Measurements from ENCODE around the gene NLGN3.

NLGN3 gene

DNA sequence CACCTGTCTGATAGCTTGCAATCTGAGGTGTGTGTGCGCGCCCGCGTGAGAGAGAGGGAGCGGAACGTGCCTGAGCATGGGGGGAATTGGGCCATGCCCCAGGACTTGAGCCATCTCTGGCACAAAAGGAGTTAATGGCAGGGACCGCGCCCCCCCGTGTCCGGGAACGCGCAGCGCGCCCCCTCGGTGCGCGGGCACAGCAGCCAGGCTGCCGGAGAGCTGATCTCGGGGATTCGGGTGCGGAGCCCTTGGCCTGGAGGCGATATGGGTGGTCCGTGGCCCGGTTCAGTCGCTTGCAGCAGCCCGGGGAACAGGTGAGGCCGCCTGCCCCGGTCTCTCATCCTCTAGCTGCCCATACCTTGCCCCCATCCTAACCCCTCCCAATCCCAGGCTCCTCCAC is at the start of gene NLGN3:
TSS of gene NLGN3 (plus strand) at position 191 of the 400 bp plus-strand sequence. CDS start 2,909 bp downstream, outside the sequence.
- DNase-seq (ENCODE audit: low read depth) = no peak

GRCh38 chrX:71095033-71095432 is 49.6 kb upstream of the NLGN3 start:
- no peak for DNase-seq (ENCODE audit: low read depth)

- DNase-seq (ENCODE audit: low read depth) = peak; percentile 78
These were observed 49.1 kb upstream of the NLGN3 start, which contains the start of gene FOXO4 for GRCh38 chrX:71095555-71095980. Gene FOXO4 (plus strand): TSS chrX:71095851. CDS start chrX:71096529, 678 bp downstream.

DNA sequence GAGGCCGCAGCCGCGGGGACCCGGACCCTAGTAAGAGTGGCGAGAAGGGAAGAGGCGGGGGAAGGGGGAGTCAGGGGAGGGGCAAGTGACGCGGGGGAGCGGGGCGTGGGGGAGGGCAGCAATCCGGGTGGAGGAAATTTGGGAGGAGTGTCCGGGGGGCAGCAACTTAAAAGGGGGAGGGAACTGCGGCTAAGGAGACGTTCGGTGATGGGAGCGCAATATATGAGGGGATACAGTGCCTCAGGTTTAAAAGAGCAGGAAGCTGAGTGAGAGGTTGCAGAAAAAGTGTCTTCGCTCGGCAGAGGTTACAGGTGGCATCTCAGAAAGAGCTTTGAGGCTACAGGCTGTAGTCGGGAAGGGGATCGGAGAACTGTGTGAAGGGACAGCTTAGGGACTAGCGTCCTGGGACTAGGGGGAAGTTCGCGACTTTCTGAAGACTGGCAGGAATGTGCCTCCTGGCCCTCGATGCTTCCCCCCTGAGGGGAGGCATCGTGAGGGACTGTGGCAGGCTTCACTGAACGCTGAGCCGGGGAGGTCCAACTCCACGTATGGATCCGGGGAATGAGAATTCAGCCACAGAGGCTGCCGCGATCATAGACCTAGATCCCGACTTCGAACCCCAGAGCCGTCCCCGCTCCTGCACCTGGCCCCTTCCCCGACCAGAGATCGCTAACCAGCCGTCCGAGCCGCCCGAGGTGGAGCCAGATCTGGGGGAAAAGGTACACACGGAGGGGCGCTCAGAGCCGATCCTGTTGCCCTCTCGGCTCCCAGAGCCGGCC is 48.5 kb upstream of the NLGN3 start:
- DNase-seq (ENCODE audit: low read depth) = no peak

GRCh38 chrX:71096760-71097032 is 47.9 kb upstream of the NLGN3 start:
- DNase-seq (ENCODE audit: low read depth) = no peak

DNA sequence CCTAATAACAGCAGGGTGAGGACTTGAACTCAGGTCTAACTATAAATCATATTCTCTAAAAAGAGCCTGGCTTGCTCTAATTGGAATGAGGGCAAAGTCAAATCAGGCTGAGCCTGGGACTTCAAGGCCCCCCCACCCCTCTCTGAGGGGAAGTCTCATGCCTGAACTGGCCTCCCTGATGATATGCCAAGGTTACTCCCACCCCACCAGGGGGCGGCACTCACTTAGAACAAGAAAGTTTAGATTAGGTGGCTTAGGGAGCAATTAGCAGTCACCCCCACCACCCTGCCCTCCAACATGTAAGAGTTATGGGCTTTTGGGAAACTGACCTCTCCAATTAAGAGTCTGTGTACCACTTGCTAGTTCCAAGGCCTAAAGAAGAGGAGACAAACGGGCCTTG is 46.3 kb upstream of the NLGN3 start:
- peak; percentile 80 for DNase-seq (ENCODE audit: low read depth)

DNA sequence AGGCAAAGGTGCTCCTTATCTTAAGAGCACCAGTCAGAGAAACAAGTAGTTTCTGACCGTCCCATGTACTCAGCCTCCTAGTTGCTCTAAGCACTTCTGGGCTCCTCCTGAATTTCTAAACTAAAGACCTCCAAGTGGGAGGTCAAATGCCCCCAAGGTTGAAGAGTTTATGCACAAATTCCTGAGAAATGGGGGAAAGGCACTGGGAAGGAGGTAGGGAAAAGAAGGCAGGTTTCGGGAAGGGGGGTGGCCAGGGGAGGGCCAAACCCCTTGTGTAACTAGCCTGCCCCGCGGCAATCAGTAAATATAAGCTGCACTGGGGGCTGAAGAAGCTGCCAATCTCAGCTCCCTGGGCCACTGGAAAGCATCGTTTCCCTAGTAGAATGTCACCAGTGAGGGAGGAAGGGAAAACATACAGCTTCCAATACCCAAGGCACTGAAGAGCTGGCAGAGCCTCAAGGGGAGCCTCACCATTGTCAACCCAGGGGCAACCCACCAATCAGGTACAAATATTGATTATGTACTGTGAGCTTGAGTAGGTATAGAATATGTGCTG is 45.6 kb upstream of the NLGN3 start:
- DNase-seq (ENCODE audit: low read depth) = no peak

GRCh38 chrX:71099736-71100135 is 44.9 kb upstream of the NLGN3 start:
- no peak for DNase-seq (ENCODE audit: low read depth)

GRCh38 chrX:71100581-71101505 is 43.8 kb upstream of the NLGN3 start:
- no peak for DNase-seq (ENCODE audit: low read depth)

DNA sequence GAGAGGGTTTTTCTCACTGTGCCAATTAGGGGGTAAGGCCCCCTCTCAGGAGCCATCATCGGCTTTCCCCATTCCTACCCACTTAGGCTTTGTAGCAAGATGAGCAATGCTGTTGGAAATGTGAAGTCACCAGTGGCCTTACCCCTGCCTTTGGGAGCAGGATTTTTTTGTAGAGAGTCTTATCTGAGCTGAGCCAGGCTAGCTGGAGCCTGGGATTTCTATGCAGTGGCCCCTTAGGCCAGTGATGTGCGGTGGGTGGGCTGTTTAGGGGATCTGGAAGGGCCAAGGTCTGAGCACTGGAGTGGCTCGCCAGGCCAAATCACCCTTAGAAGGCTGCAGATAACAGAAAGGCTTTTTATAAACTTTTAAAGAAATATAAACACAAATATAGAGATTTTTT is 42.3 kb upstream of the NLGN3 start:
- DNase-seq (ENCODE audit: low read depth) = no peak

- peak; percentile 37 for DNase-seq (ENCODE audit: low read depth)
These were observed 41.3 kb upstream of the NLGN3 start for GRCh38 chrX:71103110-71103983.

DNA sequence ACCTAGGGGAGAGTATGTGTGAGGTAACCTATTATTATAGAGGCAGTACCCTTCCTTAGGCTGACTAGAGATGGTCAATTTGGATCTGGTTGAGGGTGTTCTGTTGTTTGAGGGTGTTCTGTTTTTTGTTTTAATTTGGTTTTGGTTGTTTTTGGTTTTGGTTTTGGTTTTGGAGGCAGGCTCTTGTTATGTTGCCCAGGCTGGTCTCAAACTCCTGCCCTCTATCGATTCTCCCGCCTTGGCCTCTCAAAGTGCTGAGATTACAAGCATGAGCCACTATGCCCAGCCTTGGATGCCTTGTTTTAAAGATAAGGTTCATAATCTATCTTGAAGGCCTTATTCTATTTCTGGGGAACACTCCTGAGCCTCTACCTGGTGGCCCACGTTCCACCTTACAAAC is 39.0 kb upstream of the NLGN3 start:
- DNase-seq (ENCODE audit: low read depth) = no peak

DNA sequence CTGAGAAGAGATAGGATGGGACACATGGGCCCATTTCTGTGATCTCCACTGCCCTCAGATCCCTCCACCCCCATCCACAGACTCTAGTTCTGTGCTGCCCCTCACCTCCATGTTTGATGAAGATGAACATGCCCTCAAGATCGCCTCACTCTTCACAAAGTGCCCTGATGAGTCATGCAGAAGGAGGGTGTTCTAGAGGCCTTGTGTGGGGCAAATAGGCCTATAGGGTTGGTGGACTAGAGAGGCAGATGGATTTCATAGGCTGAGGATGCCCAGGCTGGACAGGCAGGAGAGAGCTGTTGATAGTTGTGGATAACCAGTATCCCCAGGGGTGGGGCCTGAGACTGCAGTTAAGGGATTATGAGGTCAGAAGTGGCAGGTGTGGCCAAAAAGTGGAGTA is 38.2 kb upstream of the NLGN3 start, which contains the start of gene CXorf65:
TSS of gene CXorf65 (minus strand) at position 314 of the 400 bp plus-strand sequence. CDS start at position 130, 184 bp downstream.
- DNase-seq (ENCODE audit: low read depth) = no peak

DNA sequence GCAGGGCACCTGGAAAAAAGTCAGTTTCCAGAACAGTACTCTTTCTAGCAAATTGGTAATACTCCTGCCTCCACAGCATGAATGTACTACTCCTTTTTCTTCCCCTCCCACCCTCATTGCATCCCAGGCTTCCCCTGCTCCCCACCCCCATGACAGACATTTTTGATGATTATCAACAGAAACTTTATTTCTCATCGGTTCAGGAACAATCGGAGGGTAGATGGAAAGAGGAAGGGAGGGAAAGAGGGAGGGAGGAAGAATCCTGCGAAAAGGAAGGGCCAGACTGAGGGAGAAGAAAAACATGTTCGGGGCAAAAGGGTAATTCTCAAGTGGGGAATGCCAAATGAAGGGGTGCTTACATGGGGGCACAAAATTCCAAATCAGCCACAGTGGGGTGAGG is 37.4 kb upstream of the NLGN3 start:
- no peak for DNase-seq (ENCODE audit: low read depth)

- DNase-seq (ENCODE audit: low read depth) = no peak
These were observed 36.8 kb upstream of the NLGN3 start for GRCh38 chrX:71107762-71108360.

- no peak for DNase-seq (ENCODE audit: low read depth)
These were observed 35.6 kb upstream of the NLGN3 start for GRCh38 chrX:71109051-71109450.

- DNase-seq (ENCODE audit: low read depth) = peak; percentile 56
These were observed 33.3 kb upstream of the NLGN3 start, which contains the start of gene IL2RG for GRCh38 chrX:71111141-71111843. Gene IL2RG (minus strand): TSS chrX:71111577. CDS start chrX:71111539, 38 bp downstream.

GRCh38 chrX:71111921-71112431 is 32.7 kb upstream of the NLGN3 start:
- DNase-seq (ENCODE audit: low read depth) = no peak

GRCh38 chrX:71117358-71117757 is 27.3 kb upstream of the NLGN3 start:
- DNase-seq (ENCODE audit: low read depth) = no peak

Measured in activated T-cell treated with anti-CD3 and anti-CD28 coated beads for 1 hour (primary cell).